ENCODE results near the gene EGR4. TPM values are rescaled to one million over a fixed set of nuclear protein-coding genes. Genes with fewer than 3 reads are reported as not detected.
"Not testable (repeated sequence)": the region's sequence is repeated elsewhere in the genome, so short reads cannot be mapped to it uniquely, and the experiment has no call there.

Gene EGR4
- total RNA-seq, 2 donors from 2014 or later = not detected

DNA sequence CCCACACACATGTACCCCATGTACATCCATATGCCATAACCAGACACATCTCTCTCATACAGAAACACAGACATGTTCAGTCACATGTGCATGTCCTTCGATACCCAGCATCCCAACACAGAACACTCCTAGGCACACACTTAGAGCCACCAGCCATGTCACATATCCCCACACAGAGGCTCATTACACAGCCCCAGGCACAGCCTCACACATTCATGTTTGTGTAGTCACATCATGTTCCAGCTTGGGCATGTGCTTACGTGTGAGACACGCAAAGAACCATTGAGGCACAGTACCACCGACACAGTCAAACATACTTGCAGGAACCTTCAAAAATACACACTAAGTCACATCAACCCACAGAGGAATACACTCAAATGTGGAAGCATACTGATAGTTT is 26.3 kb downstream of the EGR4 start:
- no peak for ATAC-seq
- intact Hi-C loops (cut with DNase I, micrococcal nuclease) = no loop called here
- no peak for DNase-seq

DNA sequence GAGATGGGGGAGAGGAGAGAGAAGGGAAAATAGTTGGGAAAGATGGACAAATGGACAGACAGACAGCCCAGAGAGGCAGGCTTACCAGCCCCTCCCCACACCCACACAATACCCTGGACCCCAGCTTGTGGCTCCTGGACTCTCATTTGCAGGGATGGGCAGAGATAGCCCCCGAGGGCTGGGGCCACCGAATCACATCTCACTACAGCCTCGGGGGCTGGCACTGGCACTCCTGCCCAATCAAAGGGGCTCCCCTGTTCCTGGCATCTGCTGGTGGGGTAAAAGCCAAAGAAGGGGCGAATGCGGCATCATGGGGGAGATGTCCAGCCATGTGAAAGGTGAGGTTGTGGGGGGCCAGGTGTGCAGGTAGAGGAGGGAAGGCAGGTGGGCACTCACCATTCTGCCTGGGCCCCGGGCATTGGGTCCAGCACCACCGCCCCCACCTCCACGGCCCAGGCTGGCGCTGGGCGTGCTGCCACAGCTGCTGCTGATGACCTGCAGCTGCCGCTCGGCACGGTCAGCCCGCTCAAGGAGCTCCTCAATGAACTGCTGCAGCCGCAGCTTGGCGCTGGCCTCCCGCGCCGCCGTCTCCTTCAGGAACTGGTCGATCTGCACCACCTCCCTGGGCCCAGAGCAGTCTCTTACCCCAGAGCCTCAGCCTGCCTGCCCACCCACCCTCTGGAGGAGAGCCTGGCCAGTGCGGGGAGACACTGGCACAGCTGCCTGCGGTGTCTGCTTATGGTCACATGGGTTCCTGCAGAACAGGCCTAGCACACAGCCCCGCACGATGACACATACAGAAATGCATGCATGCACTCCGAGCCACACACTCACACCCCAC is 27.1 kb downstream of the EGR4 start:
- no peak for ATAC-seq
- DNase-seq = no peak
- intact Hi-C loops (cut with DNase I, micrococcal nuclease) = no loop called here

DNA sequence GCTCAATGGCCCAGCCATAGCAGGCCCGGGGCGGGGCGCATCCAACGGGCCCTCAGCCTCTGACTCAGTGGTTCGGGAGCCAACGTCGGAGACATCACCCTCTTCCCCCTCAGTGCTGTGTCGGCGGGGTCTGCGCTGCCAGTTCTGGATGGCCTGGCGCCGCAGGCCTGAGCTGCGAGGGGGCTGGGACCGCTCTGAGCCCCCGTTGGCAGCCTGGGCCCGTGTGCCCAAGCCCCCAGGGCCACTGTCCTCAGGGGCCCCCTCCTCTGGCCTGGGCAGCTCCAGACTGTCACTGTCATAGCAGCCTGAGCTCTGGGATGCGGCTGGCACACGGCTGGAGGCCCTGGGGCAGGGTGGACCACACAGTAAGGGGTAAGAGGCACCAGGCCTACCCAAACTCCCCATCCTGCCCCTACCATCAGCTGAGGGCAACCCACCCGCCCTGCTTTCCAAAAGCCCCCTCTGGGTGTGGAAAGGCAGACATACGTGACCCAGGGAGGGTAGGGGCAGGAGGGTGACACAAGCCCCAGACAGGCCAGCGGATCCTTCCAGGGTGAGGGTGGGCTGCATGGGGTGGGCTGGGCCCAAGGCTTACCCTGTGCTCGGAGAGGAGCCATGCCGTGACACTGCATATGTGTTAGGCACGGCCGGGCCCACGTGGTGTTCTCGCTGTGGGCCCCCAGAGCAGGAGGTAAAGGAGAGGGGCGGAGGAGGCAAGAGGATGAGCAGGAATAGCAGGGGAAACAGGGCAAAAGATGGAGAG is 27.9 kb downstream of the EGR4 start:
- intact Hi-C loops (cut with DNase I, micrococcal nuclease) = no loop called here
- DNase-seq (no peak), ATAC-seq (no peak)

DNA sequence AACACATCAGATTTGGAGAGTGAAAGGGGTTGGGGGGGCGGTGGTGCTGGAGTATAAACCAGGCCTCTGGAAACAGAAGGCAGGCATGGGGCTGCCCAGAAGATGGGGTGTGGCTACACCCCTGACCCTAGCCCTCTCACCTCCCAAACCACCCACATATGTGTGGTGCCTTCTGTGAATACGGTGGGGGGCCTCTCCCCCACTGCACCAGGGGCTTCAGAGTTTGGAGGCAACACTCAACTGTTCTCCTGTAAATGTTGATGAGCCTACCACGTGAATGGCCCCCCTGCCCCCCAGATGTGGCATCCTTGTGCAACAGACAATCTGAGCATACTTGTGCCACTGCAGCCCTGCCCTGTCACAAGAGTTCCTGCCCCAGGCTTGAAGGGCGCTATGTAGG is 28.6 kb downstream of the EGR4 start:
- ATAC-seq (no peak), DNase-seq (no peak)
- intact Hi-C loops (cut with DNase I, micrococcal nuclease) = no loop called here

DNA sequence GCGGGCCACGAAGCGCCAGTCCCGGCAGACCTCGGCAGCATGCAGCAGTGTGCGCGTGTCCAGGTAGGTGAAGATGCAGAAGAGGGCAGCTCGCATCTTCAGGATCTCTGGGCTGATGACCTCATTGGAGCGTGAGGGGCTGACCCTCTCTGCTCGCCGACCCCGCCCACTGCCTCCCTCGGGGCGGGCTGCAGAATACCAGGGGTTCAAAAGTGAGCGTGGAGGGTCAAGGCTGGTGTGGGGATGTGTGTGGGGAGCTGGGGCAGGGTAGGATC is 29.1 kb downstream of the EGR4 start:
- intact Hi-C loops (cut with DNase I, micrococcal nuclease) = no loop called here
- ATAC-seq = no peak

DNA sequence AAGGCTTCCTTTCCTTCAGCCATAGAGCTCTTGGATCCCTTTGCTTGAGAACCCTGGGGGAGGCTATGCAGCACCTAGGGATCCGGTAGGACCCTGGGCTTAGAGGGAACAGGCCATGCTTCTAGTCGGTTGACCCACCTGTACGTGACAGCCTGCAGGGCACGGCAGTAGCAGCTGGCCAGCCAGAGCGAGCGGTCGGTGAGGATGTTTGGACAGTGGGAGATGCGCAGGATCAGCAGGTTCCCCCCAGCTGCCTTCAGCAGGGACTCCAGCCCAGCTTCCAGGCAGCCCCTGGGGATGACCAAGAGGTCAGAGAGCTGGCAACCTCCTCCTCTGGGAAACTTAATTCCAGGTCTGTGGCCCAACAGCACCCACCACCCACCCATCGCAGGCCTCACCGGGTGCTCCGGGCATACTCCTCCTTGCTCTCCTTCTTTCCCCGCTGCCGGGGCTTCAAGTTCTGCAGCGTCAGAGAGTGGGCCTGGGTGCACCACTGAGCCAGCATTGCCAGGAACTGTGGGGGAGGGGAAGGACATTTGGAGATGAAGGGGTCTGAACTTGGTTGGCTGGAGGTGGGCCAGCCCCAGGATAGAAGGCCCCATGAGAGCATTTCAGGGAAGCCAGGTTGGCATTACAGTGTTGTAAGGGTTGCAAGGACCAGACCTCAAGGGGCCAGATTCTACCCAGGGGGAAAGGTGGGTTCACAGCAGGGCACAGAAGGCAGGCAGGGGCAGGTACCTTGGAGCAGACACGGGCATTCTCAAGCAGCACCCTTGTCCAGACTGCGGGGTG is 29.6 kb downstream of the EGR4 start:
- no peak for ATAC-seq

More for the DNA sequence above, 29.1 kb downstream of the EGR4 start:
- DNase-seq = no peak

DNA sequence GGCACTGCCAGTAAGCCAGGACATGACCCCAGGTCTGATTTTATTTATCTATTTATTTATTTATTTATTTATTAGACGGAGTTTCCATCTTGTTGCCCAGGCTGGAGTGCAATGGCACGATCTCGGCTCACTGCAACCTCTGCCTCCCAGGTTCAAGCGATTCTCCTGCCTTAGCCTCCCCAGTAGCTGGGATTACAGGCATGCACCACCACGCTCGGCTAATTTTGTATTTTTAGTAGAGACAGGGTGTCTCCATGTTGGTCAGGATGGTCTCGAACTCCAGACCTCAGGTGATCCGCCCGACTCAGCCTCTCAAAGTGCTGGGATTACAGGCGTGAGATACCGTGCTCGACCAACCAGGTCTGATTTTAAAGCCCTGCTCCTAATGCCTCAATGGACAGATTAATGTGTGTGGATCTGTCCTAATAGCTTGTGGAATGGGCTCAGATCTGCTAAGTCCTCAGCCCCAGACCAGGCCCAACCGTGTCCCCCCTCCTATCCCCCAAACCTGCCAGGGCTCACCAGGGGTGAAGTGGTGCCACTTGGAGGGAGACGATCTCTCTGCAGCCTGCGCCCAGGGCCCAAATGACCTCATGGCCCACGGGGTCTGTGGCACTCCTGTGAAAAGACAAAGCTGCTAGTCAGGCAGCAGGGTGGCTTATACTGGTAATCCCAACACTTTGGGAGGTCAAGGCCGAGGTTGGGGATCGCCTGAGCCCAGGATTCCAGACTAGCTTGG is 30.5 kb downstream of the EGR4 start:
- ATAC-seq; DNase-seq; intact Hi-C loops (cut with DNase I, micrococcal nuclease): not testable (repeated sequence)

More for the DNA sequence above, 29.6 kb downstream of the EGR4 start:
- intact Hi-C loops (cut with DNase I, micrococcal nuclease) = no loop called here
- no peak for DNase-seq

DNA sequence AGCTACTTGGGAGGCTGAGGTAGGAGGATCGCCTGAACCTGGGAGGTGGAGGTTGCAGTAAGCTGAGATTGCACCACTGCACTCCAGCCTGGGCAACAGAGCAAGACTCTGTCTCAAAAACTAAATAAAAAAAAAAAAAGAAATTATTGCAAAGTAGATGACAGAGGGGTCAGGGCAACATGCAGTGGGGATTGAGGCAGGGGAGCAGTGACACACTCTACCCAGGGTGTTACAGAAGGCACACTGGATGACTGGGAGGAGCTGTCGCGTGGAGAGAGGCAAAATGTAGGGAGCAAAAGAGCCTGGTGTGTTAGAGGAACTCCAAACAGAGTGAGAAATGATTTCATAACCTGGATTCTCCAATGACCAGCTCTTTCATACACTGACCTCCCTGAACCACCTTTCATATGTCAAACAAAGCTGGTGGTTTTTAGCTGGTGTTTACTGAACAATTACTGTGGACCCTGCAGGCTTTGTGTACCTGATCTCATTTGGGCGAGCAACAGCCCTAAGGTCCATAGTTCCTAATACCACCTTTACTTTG is 31.2 kb downstream of the EGR4 start:
- no peak for DNase-seq
- intact Hi-C loops (cut with DNase I, micrococcal nuclease) = no loop called here
- no peak for ATAC-seq

DNA sequence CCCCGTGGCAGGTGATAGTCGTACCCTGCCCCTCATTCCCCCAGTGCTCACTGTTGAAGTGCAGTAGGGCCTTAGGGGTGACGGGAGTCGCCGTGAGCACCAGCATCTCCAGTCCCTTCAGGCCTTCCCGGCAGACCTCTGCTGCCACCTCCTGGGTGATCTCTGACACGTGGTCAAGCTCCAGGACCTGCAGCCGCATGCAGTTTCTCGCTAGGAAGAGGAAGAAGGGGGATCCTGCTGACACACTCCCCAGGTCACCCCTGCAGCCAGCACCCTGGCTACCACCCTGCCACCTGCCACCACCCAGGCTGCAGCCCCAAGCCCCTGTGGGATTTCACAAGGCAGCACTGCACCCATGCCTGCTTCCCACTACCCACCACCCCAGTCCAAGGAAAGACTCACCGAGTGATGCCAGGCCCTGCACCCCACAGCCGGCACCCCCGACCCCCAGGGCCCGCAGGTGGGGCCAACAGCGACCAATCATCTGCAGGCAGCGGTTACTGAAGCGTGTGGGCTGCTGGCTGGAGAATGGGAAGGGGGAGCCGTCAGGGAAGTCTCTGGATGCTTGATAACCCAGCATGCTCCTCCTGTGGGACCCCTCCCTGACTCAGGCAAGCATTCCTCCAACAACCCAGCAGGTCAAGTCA is 32.9 kb downstream of the EGR4 start:
- peak; percentile 78 for ATAC-seq
- DNase-seq = peak in 1 of 2 donors; percentile 53
- intact Hi-C loops (cut with DNase I, micrococcal nuclease) = no loop called here

DNA sequence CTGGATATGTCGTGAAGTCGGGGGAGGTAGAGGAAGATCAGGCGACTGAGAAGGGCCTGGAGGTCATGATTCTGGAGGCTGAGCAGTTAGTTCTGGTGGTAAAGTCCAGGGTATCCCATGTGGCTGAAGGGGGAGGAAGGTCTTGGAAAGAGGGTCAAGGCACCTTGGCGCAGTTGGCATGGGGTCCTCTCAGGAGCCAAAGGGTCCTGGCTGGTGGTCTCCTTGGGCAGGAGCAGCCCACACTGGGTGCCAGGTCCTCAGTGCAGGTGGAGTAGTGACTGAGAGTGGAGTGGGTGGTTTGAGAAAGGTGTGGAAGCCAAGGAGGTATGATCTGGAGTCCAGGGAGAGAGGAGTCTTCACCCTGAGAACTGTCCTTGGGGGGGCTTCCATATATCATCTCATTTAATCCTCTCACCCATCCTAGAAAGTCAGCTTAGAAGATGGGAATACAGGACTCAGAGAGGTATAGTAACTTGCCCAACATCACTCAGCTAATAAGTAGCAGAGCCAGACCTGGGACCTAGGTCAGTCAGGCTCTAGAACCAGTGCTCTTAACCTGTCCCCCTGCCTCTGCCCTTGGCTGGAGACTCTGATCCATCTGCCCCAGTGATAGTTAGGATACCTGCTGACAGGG is 33.5 kb downstream of the EGR4 start:
- no peak for ATAC-seq
- intact Hi-C loops (cut with DNase I, micrococcal nuclease) = no loop called here
- DNase-seq = no peak

DNA sequence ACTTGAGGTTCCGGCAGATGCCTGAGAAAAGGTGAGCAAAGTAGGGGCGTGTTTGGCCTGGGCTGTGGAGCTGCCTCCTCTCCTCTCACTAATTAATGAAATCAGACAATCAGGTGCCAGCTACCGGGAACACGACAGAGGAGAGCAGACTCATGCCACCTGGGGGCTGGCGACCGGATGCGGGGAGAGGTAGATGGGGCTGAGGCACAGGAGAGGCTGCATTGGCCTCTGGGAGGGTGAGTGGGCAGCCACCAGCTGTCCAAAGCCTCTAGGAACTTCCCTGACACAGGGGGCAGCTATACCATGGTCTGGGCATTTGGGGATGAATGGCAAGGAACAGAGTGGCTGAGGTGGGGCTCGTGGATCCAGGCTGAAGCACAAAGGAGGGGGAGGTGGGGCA is 34.1 kb downstream of the EGR4 start:
- no peak for DNase-seq
- intact Hi-C loops (cut with DNase I, micrococcal nuclease) = no loop called here
- no peak for ATAC-seq

DNA sequence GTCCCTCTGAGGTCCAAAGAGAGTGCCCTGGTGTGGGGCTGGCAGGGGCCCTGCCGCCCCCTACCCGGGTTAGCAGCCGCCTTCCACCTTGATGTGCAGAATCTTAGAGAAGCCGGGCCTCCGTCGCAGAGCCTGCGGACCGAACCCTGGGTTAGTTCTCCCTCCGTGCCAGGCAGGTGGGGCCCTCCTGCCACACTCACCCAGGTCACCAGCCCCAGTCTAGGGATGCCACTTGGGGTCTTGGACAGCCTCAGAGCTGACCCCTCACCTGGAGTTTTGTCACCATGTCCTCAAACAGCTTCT is 34.5 kb downstream of the EGR4 start:
- intact Hi-C loops (cut with DNase I, micrococcal nuclease) = no loop called here
- no peak for DNase-seq
- no peak for ATAC-seq

DNA sequence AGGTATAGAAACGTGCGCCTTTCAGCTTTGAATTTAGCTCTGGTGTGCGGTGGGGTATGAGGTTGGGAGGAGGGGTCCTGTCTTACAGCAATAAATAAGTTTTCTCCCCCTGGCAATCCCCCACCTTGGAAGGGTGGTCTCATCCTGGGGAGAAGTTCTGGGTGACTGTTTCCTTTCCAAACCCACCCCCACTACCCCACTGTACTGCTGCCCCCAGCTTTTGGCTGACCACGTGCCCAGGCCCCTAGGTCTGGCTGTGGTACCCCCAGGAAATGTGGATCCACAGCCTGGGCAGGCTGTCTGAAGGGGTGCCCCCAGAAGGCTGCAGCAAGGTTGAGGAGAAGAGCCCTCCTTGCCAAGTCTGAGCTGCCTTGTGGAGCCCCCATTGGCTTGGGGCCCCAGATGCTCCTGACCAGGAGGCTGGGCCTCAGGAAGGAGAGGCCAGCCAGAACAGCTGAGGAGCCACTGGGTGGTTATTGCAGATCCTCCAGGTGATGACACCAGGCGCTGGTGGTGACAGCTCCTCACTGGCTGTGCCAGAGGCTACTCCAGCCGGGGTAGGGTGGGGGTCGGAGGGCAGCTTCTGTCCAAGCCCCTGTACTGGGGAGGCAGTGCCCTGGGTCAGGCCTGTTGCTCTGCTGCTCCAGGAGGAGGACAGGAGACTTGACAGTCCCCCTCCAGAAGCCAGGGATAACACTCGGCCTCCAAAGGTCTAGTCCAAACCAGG is 35.0 kb downstream of the EGR4 start:
- DNase-seq (no peak), ATAC-seq (no peak)

DNA sequence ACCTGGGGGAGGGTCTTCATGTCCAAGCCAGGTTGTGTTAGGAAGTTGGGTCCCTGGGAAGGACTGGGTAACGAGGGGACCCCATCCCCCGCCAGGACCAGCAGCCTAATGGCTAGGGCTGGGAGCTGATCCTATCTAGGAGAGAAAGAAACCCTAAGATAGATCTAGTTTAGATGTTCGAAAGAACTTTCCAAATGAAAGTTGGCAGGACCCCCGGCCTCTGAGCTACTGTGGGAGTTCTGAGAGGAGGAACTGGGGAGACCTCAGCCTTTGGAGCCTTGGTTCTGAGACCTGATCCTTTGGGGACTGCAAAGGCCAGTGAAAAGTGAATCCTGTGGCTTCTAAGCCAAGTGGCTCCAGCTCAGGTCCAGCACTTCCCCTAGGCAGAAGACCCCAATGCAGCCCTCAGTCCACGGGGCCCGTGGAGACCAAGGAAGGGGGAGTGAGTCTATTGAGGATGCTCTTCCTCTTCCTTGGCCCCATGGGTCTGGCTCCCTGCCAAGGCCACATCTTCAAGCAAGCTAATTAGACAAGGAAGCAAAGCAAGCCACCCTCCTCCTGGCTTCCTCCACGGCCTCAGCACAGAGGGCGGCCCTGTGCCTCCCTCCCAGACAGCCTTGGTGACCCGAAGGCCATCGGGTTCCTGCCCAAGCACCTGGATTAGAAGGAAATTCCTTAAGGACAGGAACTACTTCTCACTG is 35.8 kb downstream of the EGR4 start:
- DNase-seq = peak in 1 of 2 donors; percentile 56
- ATAC-seq = peak; percentile 26
- intact Hi-C loops (cut with DNase I, micrococcal nuclease) = no loop called here

More for the DNA sequence above, 35.0 kb downstream of the EGR4 start:
- intact Hi-C loops (cut with DNase I, micrococcal nuclease) = no loop called here

DNA sequence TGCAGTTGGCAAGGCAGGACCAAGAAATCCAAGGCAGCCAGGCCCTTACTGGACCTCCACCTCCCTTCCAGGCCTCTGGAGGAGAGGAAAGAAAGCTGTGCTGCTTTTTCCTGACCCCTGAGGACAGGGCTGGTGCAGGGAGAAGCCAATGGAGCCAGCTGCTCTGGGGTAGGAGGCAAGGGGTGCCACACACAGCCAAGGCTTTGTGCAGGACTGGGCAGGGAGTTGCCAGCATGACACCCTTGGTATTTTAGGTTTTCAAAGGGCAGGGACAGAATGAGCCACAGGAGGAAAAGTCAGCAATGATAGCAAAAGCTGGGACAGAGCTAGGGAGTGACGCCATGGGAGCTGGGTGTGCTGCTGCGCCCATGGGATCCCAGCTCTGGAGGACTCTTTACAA is 36.3 kb downstream of the EGR4 start:
- DNase-seq (no peak), ATAC-seq (no peak)
- intact Hi-C loops (cut with DNase I, micrococcal nuclease) = no loop called here

DNA sequence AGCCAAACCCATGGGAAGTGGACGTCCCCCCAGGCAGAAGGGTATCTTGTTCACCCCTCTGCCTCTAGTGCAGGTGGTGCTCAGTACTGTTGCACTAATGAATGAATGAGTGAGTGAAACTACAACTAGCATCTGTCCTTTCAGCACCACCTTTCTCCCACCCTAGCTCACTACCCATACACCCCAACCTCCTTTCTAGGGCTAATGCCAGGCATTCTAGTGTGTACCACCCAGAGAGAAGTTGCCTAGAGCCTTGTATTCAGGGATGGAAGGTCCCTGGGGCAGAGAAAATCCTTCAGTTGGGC is 36.8 kb downstream of the EGR4 start:
- intact Hi-C loops (cut with DNase I, micrococcal nuclease) = no loop called here
- ATAC-seq (no peak), DNase-seq (no peak)
